GM23338 (cell line): ENCODE data around the gene HERPUD1. TPM values are rescaled to one million over a fixed set of nuclear protein-coding genes. Genes with fewer than 3 reads are reported as not detected.

Source experiments
- ATAC-seq: fragments of 200-7000 bp; cut with Tn5 transposase; 3 replicates; pipeline ENCODE4 v1.9.1; 2020
- DNase-seq: peaks from one replicate; pipeline ENCODE4 v3.0.0-alpha.2; 2015; ENCODE audit warnings: low spot score
- H2AFZ ChIP-seq: fragments of 200-600 bp; sonication (generic); 2 replicates; pipeline ENCODE4 v1.8.0; 2016; ENCODE audit warnings: antibody characterized with exemption, mild to moderate bottlenecking, moderate library complexity
- H3F3A ChIP-seq: fragments of 200-600 bp; sonication (generic); replicated peaks from 2 replicates; pipeline ENCODE4 v1.8.0; 2017; ENCODE audit warnings: antibody characterized with exemption, mixed run types, low read depth
- H3K27ac ChIP-seq: fragments of 200-600 bp; sonication (generic); 2 replicates; pipeline ENCODE4 v1.6.1; 2016; ENCODE audit warnings: low read depth
- H3K27me3 ChIP-seq: fragments of 200-600 bp; sonication (generic); 2 replicates; pipeline ENCODE4 v1.8.0; 2016; ENCODE audit warnings: mild to moderate bottlenecking, mixed run types, moderate library complexity; ENCODE audit not compliant: insufficient read depth
- H3K36me3 ChIP-seq: fragments of 200-600 bp; sonication (generic); 2 replicates; pipeline ENCODE4 v1.8.0; 2016; ENCODE audit warnings: mild to moderate bottlenecking; ENCODE audit not compliant: insufficient read depth
- H3K4me1 ChIP-seq: fragments of 200-600 bp; sonication (generic); 2 replicates; pipeline ENCODE4 v1.8.0; 2016; ENCODE audit warnings: mild to moderate bottlenecking, moderate library complexity; ENCODE audit not compliant: insufficient read depth
- H3K4me2 ChIP-seq: fragments of 200-600 bp; sonication (generic); 2 replicates; pipeline ENCODE4 v1.7.1; 2017; ENCODE audit warnings: mixed run types
- H3K4me3 ChIP-seq: fragments of 200-600 bp; sonication (generic); 2 replicates; pipeline ENCODE4 v1.6.1; 2016; ENCODE audit warnings: mixed run types
- H3K79me2 ChIP-seq: fragments of 200-600 bp; sonication (generic); replicated peaks from 2 replicates; pipeline ENCODE4 v1.8.0; 2017; ENCODE audit warnings: mild to moderate bottlenecking; ENCODE audit not compliant: insufficient read depth
- H3K9me2 ChIP-seq: fragments of 200-600 bp; sonication (generic); 2 replicates; pipeline ENCODE4 v1.8.0; 2017; ENCODE audit not compliant: insufficient read depth
- H4K20me1 ChIP-seq: fragments of 200-600 bp; sonication (generic); replicated peaks from 2 replicates; pipeline ENCODE4 v1.8.0; 2017; ENCODE audit warnings: mild to moderate bottlenecking; ENCODE audit not compliant: insufficient read depth
- H3K27ac Mint-ChIP-seq: 2 replicates; pipeline ENCODE4 v1.8.0; 2020; ENCODE audit warnings: inconsistent platforms, mild to moderate bottlenecking, moderate library complexity, mixed read lengths
- H3K27me3 Mint-ChIP-seq: 3 replicates; pipeline ENCODE4 v1.8.0; 2022; ENCODE audit warnings: low read depth, mild to moderate bottlenecking, moderate library complexity, mixed read lengths, inconsistent platforms; ENCODE audit not compliant: insufficient read depth, poor library complexity
- H3K36me3 Mint-ChIP-seq: 3 replicates; pipeline ENCODE4 v1.8.0; 2021; ENCODE audit warnings: low read depth, mild to moderate bottlenecking, inconsistent platforms, moderate library complexity, mixed read lengths
- H3K4me1 Mint-ChIP-seq: 3 replicates; pipeline ENCODE4 v1.8.0; 2020; ENCODE audit warnings: mild to moderate bottlenecking, inconsistent platforms, mixed read lengths
- H3K4me3 Mint-ChIP-seq: 3 replicates; pipeline ENCODE4 v1.8.0; 2021; ENCODE audit warnings: moderate library complexity, mild to moderate bottlenecking, inconsistent platforms, mixed read lengths
- H3K9me3 Mint-ChIP-seq: 3 replicates; pipeline ENCODE4 v1.8.0; 2020; ENCODE audit warnings: moderate library complexity, mild to moderate bottlenecking, inconsistent platforms, mixed read lengths
- CTCF ChIP-seq, 2 experiments: fragments of 200-600 bp in 1 of 2; sonication (generic) in 1 of 2; conservative IDR thresholded peaks; 2 replicates each; pipeline versions ENCODE4 v1.5.1 to v1.6.1; 2016 to 2017; ENCODE audit warnings: antibody characterized with exemption in 2 of 2, low read depth in 2 of 2, mild to moderate bottlenecking in 2 of 2, moderate library complexity in 1 of 2
- JUNB ChIP-seq: IDR thresholded peaks from one replicate; pipeline ENCODE4 v1.6.1; 2016; ENCODE audit warnings: antibody characterized with exemption; ENCODE audit not compliant: unreplicated experiment
- NANOG ChIP-seq: IDR thresholded peaks from 2 replicates; pipeline ENCODE4 v1.6.1; 2016; ENCODE audit warnings: antibody characterized with exemption, borderline replicate concordance
- POLR2AphosphoS5 ChIP-seq: IDR thresholded peaks from 2 replicates; pipeline ENCODE4 v1.6.1; 2016; ENCODE audit warnings: antibody characterized with exemption, low read depth
- STAT1 ChIP-seq: IDR thresholded peaks from one replicate; pipeline ENCODE4 v1.6.1; 2016; ENCODE audit warnings: antibody characterized with exemption; ENCODE audit not compliant: unreplicated experiment
- ZNF114 ChIP-seq: fragments of 250-450 bp; sonication (Bioruptor Pico); IDR thresholded peaks from 2 replicates; pipeline ENCODE4 v1.5.0; 2020; ENCODE audit warnings: mild to moderate bottlenecking, moderate library complexity
- ZNF331 ChIP-seq: fragments of 250-450 bp; sonication (Bioruptor Pico); IDR thresholded peaks from 2 replicates; pipeline ENCODE4 v1.5.0; 2020; ENCODE audit warnings: low read depth, mild to moderate bottlenecking, moderate library complexity
- ZNF462 ChIP-seq: fragments of 250-450 bp; sonication (Bioruptor Pico); IDR thresholded peaks from 2 replicates; pipeline ENCODE4 v1.5.0; 2020; ENCODE audit warnings: mild to moderate bottlenecking, moderate library complexity
- polyA plus RNA-seq: library from polyadenylated mRNA; unstranded; fragments of >200 nt; fragmentation: Nextera tagmentation; extraction: Ambion mirVana; gene quantifications from 2 replicates; pipeline ENCODE4 v1.2.1, GENCODE V29; 2016
- total RNA-seq: library from RNA; depleted of rRNA; stranded (reverse); fragments of >200 nt; shearing (Covaris generic); gene quantifications from 2 replicates; pipeline ENCODE4 v1.2.3, GENCODE V29; 2014
- TF ChIP-seq, protein P1 (sequence below): IDR thresholded peaks from 2 replicates; pipeline ENCODE4 v1.6.1; 2016; ENCODE audit warnings: antibody characterized with exemption
- TF ChIP-seq, protein P2 (sequence below): IDR thresholded peaks from one replicate; pipeline ENCODE4 v1.6.1; 2018; ENCODE audit warnings: antibody characterized with exemption; ENCODE audit not compliant: unreplicated experiment

The HERPUD1 gene
- total and polyA plus RNA-seq, 2 experiments from 2014 or later: 41.1 to 44.1 TPM

DNA sequence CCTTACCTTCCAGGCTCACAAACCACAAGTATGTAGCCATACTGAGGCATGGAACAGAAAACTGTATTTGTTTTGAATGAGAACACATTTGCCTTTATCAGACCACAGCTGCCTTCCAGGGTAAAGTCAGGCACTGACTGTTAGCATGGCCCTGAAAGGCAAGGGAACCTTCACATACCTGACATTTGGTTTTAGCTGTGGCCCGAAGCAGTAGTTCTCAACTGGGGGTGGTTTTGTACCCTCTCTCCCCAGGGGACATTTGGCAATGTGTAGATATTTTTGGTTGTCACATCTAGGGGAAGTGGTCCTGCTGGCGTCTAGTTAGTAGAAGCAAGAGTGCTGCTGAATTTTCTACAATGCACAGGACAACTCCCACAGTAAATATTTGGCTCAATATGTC is 9.2 kb downstream of the HERPUD1 start:
- Histone ChIP-seq H4K20me1 (peaks cover 5% of the 10 kb centered on the region; the same call in 1 of the 2 replicates), H3K79me2 (peaks cover 10% of the 10 kb centered on the region; the same call in 1 of the 2 replicates)
- H3K4me3 Mint-ChIP-seq: no peak overlapping the region

More for the DNA sequence above, 9.2 kb downstream of the HERPUD1 start:
- H3K9me3 Mint-ChIP-seq: no peaks in the 10 kb centered on the region
- Histone ChIP-seq H3K27ac (no peak overlapping the region), H3K36me3 (peaks cover 71% of the 10 kb centered on the region), H3K27me3 (no peaks in the 10 kb centered on the region), H3F3A (no peaks in the 10 kb centered on the region), H3K9me2 (no peaks in the 10 kb centered on the region), H2AFZ (no peak overlapping the region), H3K4me1 (no peaks in the 10 kb centered on the region), H3K4me3 (no peak overlapping the region), H3K4me2 (no peak overlapping the region)
- ATAC-seq: no peak
- H3K4me1 Mint-ChIP-seq: peaks cover 4% of the 10 kb centered on the region
- no peak overlapping the region for H3K27ac Mint-ChIP-seq
- peaks cover 88% of the 10 kb centered on the region for H3K36me3 Mint-ChIP-seq
- TF ChIP-seq, protein P1, sequence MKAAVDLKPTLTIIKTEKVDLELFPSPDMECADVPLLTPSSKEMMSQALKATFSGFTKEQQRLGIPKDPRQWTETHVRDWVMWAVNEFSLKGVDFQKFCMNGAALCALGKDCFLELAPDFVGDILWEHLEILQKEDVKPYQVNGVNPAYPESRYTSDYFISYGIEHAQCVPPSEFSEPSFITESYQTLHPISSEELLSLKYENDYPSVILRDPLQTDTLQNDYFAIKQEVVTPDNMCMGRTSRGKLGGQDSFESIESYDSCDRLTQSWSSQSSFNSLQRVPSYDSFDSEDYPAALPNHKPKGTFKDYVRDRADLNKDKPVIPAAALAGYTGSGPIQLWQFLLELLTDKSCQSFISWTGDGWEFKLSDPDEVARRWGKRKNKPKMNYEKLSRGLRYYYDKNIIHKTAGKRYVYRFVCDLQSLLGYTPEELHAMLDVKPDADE: no peak
- TF ChIP-seq CTCF (conservative IDR thresholded peaks at IDR 0.05; ENCODE audit: low read depth in 2 of 2) (no peak), ZNF114 (CRISPR knock-in tag) (no peak), NANOG (no peak), STAT1 (no peak), JUNB (no peak), ZNF462 (CRISPR knock-in tag) (no peak), POLR2AphosphoS5 (no peak), ZNF331 (no peak)
- TF ChIP-seq, protein P2, sequence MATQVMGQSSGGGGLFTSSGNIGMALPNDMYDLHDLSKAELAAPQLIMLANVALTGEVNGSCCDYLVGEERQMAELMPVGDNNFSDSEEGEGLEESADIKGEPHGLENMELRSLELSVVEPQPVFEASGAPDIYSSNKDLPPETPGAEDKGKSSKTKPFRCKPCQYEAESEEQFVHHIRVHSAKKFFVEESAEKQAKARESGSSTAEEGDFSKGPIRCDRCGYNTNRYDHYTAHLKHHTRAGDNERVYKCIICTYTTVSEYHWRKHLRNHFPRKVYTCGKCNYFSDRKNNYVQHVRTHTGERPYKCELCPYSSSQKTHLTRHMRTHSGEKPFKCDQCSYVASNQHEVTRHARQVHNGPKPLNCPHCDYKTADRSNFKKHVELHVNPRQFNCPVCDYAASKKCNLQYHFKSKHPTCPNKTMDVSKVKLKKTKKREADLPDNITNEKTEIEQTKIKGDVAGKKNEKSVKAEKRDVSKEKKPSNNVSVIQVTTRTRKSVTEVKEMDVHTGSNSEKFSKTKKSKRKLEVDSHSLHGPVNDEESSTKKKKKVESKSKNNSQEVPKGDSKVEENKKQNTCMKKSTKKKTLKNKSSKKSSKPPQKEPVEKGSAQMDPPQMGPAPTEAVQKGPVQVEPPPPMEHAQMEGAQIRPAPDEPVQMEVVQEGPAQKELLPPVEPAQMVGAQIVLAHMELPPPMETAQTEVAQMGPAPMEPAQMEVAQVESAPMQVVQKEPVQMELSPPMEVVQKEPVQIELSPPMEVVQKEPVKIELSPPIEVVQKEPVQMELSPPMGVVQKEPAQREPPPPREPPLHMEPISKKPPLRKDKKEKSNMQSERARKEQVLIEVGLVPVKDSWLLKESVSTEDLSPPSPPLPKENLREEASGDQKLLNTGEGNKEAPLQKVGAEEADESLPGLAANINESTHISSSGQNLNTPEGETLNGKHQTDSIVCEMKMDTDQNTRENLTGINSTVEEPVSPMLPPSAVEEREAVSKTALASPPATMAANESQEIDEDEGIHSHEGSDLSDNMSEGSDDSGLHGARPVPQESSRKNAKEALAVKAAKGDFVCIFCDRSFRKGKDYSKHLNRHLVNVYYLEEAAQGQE: no peak
- H3K27me3 Mint-ChIP-seq: peaks cover 3% of the 10 kb centered on the region
- no peak for DNase-seq
